Embryonic facial prominence (tissue), 1 donor: ENCODE data around the gene CHST8.
"Not testable (repeated sequence)": the region's sequence is repeated elsewhere in the genome, so short reads cannot be mapped to it uniquely, and the experiment has no call there.

Experiments
- DNase-seq: peaks from one replicate; pipeline ENCODE4 v3.0.0-alpha.2; 2016; ENCODE audit errors: extremely low spot score

The CHST8 gene

DNA sequence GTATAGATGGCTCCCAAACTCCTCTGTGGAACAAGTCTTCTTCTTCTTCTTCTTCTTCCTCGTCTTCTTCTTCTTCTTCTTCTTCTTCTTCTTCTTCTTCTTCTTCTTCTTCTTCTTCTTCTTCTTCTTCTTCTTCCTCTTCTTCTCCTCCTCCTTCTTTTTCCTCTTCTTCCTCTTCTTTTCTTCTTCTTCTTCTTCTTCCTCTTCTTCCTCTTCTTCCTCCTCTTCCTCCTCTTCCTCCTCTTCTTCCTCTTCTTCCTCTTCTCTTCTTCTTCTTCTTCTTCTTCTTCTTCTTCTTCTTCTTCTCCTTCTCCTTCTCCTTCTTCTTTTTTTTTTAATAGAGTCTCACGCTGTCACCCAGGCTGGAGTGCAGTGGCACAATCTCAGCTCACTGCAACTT, 3.4 kb upstream of the CHST8 start:
- not testable (repeated sequence) for DNase-seq

DNA sequence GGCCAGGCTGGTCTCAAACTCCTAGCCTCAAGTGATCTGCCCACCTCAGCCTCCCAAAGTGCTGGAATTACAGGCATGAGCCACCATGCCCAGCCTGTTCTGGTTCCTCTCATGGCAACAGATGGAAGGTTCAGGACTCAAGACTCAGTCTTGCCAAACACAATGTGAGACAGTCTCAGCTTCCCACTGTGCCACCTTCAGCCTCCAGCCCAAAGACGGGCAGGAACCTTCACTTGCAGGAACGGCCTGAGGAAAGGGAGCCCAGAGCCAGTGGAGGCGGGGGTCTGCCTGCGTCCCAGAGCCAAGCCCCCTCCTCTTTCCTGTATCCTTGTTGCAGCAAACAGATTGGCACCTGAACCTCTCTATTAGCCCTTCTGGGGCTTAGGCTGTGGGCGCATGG, 2.9 kb upstream of the CHST8 start:
- DNase-seq: no peak

DNA sequence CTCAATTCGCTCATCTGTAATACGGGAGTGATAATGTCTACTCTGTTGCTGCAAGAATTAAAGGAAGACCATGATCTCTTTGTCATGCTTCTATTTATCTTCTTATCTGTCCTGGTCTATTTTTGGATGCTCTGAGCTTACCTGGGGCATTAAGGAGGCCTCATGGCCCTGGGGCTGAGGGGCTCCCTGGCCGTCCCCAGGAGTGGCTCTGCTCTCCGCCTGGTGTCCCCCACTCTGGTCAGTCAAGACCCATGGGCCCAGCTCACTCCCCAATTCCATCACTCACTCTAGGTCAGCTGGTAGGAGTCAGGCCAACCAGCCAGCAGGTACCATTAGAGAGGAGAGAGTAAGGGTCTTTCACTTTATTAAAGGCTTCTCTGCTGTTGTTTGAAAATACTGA, 1.1 kb upstream of the CHST8 start:
- no peak for DNase-seq

DNA sequence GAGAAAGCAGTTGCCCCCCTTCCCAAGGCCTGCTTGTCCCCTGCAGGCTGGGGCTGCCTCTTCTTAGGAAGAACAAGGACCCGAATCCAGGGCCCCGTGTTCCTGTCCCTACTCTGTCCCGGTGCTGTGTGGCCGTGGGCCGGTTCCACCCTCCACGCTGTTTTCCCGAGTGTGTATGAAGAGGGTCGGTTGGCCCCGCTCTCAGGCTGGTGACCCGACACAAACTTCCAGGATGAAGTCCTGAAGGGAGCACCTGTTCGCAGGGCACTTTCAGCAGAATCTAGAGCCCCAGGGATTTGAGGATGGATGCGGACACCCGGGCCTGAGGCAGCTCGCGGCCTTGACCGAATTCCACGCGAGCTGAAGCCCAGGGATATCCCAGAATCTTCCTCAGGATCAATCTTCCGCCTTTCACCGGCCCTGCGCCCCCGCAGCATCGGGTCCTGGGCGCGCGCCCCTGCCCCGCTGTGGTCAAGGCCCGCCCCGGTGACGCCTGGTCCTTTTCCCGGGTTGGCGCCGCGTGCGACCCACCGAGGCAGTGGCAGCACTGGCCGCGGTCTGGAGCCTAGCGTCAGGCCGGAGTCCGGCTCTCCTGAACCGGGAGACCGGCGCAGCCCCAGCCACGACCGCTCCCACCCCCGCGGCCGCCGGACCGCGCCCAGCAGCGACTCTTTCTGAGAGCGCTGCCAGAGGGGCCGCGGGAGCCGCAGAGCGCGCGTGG, 528 bp upstream of the CHST8 start:
- no peak for DNase-seq

DNA sequence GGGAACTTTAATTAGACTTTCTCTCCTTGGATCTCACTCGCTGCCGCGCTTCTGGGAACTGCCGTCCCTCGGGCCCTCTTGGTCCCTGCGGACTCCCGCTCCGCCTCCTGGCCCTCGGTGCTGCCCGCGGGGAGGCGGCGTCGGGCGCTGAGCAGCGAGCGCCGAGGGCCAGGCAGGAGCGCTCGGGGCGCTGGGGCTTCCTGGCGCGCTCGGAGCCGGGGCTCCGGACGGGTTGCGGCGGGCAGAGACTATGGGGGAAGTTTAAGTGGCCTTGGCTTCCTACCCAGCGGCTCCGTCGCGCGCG, 704 bp downstream of the CHST8 start:
- no peak for DNase-seq

DNA sequence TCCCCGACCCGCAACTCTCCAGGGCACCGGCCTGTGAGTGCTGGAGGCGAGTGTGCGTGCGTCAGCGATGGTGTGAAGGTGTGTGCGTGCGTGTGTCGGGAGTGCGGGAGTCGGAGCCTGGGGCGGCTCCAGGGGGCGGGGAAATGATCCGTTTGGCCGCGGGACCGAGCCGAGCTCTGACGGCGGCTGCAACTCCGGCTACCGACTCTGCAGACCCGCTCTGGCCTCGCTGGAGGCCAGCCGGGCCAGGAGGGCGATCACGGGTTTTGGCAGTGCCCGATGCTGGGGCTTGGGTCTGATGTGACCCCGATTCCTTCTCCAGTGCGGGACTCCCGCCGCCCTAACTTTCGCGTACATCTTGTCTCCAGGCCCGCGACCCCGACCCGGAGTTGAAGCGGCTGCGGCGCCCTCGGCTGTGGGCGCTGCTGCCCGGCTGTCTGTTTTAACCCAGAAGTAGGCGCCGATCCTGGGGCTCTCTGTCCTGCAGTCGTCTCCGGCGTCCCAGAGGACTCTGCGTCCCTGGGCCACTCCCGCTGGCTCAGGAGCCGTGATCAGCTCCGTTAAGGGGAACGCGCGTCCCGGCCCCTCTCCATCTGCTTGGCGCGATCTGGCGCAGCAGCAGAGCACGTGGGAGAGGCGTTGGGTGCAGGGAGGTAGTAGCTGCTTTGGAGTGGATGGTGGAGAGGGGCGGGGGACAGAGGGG, 1.2 kb downstream of the CHST8 start:
- no peak for DNase-seq

DNA sequence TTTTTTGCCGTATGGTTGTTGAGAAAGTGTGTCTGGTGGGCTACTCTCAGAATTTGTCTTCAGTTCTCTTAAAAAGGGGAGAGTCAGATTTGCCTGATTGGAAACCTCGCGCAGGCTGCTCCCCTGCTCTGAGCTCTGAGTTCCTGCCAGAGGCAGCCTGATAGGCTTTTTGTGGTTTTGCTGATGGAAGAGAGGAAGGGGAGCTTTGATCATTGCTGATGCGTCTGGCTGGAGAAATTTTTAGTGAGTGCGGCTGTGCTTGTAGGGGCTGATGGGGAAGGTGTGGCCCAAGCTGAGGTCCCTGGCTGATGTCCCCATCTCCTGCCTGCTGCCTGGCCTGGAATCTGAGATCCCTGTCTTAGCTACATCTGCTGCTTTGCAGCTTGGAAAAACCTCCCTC, 2.8 kb downstream of the CHST8 start:
- no peak for DNase-seq

DNA sequence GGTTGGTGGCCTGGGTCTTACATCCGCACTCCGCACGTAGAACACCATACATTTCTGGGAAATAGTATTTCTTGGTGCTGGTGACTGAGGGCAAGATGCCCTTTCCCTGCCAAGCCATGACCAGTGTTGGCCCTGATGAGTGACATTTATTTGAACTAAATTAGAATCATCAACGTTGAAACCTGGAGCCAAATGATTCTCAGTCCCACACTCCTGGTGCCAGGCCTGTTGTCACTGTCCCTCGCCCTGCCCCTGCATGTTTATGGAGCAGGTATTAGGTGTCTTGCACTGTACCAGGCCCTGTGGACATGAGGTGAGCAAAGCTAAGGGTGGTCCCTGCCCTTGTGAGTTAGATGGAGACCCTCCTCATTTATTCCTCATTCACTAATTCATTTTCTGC, 5.8 kb downstream of the CHST8 start:
- DNase-seq: no peak

DNA sequence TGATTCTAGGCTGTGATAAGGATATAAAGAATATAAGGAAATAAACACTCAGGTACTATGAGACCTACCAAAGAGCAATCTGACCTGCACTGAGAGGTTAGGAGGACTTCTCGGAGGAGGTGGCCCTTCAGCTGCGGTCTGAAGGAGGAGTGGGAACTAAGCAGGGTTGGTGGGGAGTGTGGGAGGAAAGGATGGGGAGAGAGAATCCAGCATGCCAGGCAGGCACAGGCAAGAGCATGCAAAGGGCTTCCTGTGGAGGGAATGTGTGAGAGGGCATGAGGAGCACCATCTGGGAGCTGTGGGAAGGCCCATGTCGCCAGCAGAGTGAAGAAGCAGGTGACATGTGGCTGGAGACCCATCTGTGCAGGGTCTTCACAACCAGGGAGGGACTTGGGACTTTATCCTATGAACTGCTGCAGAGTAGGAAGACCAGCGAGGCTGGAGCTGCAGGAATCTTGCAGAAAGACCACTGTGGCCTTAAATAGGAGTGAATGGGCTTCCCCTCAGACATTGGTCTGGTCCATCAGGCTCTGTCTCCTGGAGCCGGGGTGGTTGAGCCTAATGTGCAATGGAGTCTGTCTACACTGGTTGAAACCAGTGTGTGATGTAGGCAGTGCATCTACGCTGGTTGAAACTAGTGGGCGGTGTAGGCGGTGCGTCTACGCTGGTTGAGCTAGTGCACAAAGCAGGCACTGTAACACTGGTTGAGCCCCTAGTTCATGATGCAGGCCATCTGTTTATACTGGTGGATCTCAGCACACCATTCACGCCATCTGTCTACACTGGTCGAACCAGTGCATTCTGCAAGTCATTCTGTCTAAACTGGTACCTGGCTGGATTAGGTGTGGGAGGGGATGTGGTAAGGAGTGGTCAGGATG, 6.4 kb downstream of the CHST8 start:
- DNase-seq: no peak

DNA sequence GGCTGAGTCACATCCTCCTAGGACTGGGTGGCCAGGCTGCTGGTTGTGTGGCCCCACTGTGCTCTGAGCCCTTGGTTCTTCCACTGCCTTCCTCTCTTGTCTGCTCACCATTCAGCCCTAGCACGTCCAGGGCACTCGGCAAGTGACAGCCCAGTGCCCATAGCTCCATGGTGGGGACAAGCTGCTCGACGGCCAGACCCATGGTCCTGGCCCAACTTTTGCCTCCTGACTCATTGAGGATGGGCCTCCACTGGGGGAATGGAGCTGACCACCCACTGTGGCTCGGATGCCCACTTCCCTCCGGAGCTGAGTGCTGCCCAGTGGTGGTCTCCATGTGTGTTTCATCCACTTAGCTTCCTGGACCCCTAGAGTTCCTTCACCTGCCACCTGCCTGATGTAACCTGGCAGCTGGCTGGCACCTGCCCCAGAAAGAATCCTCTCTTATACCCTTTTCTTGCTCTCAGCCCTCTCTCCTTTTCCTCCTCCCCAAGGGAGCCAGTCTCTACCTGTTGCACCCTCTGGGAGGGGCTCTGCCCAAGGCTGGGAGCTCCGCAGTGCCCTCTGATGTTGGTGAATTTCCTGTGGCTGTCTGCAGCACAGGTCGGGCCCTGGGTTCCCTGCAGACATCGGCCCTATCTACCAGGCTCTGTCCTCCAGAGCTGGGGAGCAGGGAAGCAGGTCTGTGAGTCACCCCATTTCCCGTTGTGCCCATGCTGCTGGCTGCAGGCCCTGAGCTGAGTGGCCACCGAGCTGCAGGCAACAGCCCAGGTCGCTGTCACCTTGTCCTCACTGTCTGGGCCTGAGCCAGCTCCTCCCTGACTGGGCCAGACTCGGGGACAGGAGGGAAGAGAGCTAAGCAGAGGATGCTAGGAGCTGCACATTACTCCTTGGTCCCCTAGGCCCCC, 7.4 kb downstream of the CHST8 start:
- no peak for DNase-seq

DNA sequence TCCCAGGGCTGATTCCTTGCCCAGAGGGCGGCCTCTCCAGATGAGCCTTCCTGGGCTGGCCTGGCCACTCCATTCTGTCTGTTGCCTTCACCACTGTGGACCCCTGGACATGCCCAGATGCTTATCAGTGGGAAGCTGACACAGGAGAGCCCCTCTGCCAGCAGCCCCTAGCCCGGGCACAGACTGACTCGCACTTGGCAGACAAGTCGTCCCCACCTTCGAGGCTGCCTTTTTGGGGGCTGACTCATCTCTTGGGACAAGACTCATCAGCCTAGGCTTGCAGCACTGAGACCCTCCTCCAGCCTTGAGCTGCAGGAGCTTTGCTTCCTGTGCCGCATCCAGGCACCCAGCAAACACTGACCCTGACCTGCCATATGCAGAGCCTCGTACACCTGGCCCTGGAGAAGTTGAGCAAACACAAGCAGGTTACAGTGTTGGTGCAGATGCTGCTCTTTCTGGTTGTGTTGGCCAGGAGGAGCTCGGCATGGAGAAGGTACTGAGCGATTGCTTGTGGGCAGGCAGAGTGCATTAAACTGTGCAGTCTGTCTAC, 8.1 kb downstream of the CHST8 start:
- no peak for DNase-seq

DNA sequence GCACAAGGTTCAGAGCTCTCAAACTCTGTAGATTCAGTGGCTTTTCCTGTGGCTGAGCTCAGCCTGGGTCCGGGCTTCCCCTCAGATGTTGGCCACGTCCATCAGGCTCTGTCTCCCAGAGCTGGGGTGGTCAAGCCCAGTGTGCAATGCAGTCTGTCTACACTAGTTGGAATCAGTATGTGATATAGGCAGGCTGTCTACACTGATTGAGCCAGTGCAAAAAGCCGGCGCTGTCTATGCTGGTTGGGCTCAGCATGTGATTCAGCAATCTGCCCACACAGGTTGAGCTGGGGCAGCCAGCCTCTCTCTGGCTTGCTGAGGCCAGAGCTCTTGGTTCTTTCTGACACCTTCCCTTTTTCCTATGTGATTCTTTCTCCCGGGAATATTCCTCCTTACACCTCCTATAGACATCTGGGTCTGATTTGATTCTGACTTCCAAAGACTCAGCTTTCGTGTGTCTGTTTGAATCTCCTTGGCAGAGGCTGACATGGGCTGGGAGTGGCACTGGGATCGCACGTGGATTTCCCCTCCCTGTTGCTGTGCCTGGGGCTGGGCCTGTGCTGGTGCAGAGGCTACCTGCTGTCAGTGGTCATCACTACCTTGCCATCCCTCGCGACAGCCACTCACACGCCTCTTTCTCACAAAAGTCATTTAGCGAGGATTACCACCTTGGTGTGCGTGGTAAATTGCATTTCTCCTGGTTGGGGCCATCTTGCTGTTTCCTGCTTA, 9.3 kb downstream of the CHST8 start:
- no peak for DNase-seq

DNA sequence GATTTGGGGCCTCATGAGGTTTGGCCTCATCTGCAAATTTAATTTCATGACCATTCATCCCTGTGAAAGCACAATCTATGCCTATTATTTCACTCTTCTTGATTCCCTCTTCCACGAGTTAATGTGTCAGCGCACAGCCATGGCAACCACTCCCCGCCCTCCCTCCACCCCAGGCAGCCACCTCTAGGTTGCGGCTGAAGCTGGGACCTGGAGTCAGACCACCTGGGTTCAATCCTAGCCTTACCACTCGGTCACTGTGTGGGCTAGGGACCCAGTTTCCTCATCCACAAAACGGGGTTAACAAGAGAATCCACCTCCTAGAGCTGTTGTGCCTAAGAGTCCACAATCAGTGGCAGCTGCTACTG, 9.8 kb downstream of the CHST8 start:
- DNase-seq: no peak

DNA sequence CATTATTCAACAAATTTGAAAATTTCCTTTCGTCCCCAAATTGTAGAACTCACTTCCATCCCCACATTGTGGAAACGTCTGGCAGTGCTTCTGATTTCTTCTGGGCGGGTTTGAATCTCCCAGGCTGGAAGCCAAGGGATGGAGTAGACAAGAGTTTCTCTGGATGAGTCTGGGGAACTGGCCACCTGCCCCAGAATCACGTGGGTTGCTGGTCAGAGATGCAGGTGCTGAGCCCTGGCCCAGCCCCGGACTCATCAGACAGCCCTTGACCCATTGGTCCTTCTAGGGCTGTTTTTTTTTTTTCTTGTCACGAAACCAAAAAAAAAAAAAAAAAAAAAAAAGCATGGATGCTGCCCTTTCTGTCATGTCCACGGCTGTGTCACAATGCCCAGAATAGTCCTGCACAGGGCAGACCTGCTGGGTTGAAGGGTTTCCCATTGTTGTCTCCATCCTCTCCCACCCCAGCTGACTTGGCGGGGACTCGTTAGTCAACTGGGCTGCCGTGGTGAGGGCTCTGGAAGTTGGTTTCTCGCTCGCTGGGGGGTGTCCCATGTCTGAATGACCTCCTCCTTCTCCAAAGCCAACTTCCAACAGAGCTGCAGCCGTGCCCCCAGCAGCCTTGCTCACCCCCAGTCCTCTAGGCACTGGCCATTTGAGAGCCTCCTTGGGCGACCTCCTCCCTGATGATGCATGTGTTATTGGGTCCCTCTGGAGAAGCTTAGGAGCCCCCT, 12.8 kb downstream of the CHST8 start:
- DNase-seq: no peak

DNA sequence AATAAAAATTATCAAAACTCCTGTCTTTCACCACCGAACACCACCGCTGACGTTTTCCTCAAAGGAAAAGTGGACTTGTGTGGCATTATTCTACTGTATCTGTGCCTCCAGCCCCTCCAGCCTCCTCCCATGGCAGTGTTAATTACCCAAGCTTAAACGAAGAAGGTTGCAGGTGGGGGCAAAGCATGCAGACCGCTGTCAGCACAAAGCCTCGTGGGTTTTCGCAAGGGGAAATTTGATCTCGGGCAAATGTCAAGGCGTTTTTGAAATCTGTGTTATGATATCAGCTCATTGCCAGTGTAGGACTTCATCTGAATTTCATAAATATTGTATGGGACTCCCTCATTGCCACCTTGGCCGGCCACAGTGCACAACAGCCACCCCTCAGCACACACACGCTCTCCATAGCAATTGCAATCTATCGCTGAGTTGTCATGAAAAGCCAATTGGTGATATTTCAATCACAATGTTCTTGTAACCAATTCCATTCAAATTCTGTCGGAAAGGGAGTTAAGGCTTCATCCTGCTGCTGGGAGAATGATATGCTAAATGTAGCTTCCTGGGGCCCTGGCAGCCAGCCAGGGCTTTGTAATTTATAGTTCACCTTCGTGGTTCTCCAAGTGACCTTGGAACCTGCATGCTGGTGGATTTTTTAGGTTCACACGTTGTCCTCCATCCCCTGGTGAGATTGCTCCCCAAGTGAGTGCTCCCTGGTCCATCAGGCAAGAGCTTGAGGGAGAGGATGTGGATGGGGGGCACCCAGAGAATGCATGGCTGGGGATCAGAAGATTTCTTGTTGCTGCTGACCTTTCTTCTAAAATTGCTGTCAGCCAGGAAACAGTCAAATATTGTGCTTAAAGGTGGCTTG, 16.6 kb downstream of the CHST8 start:
- DNase-seq: no peak

DNA sequence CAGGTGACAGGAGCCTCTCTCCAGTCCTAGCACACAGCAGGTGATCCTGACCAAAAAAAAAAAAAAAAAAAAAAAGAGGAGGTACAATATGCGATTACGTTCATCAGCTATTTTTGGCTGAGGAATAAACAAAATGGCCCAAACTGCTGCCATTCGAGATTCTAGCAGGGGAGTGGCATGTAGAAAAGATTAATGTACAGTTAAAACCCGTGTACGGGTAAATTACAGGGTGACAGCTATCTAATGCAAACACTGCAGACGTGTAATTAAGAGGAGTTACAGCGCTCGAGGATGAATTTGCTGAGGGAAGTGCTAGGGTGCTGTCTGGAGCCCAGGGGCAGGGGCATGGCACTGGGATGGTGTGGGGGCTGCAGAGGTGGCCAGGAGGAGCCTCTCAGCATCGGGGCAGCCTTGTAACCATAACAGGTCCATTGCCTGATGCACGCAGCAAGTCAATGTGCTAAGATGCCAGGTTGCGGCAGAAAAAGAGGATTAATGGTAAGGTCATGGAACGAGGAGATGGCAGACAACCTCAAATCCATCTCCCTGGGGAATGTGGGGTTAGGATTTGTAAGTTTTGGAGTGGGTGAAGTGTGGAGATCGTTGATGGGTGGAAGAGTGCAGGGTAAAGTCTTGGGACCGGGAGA, 17.4 kb downstream of the CHST8 start:
- DNase-seq: no peak

DNA sequence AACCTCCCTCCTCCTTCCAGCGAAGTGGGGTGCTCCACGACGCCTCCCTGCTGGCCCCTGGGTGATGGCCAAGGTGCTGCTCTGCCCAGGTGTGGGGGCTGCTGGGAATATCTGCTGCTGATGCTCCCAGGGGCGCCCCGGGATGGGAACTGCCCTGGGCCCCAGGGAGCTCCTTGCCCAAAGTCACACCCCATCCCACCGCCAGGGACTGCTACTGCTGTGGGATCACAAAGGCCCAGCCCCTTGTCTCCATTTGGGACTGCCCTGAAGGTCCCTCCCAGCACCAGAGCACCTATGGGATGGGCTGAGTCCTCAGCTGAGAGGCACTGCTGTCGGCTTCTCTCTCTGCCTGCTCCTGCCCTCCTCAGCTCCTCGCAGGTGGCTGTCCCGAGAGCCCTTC, 19.0 kb downstream of the CHST8 start:
- DNase-seq: no peak

DNA sequence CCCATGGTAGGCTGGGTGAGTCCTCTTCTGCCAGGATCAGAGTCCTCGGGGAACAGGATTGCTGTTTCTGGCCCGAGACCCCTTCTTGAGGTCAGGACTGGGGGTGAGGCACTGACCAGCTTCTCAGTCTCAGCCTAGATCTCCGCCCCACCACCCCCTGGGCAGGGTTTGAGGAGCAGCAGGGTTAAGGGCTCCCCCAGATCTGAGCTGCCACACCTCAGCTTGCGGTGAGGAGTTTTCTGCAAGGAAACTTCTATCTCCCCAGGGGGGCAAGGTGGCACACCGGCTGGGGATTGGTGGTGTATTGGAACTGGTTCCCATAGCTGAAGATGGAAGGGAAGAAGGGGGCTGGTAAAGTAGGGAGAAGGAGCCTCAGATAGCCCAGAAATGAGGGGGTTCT, 19.5 kb downstream of the CHST8 start:
- DNase-seq: no peak
